SKM-1 treated with dmso at 0.1 percent for 144 hours (cell line): ENCODE data around the gene BARD1.
A peak's percentile ranks its signal among the peaks of the same experiment; 100 is the strongest.
"Not testable (repeated sequence)": the region's sequence is repeated elsewhere in the genome, so short reads cannot be mapped to it uniquely, and the experiment has no call there.

Experiments
- DNase-seq: peaks from one replicate; lab custom pipeline; 2025; ENCODE audit not compliant: unreplicated experiment; lab: John Stamatoyannopoulos, UW

Gene BARD1

DNA sequence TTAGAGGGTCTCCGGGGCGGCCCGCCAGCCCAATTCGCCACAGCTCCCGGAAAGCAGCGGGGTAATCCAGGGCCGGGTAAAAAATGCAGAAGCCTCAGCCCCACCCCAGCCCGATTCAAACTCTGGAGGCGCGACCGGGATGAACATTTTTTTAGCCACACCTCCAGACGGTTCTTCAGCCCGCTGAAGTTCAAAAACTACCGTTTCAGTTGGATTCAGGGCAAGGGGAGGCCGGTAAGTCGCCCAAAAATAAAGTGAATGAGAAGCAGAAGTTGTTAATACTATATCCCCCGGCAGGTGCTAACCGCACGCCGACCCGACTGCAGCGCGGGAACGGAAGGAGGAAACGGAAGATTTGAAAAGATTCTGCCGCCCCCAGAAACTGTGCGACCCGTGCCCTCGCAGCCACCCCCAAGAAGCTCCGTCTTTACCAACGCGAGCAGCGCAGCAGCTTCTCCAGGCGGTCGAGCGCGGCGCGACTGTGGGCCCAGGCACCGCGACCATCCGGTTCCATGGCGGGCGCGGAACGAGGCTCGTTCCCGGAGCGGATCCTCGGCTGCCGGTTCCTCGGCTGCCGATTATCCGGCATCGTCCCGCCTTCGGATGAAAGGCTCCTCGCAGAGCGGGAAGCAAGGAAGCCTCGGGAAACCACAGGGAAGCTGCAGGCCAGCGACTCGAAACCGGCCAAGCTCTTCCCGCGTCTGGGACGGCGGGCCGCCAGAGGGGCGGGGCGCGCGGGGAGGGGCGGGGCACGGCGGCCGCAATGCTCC lies at the start of gene BARD1:
Gene BARD1 (minus strand): TSS at position 703 of the 770 bp plus-strand sequence. CDS start 114 bp downstream, at position 589.
- DNase-seq = peak; percentile 58

DNA sequence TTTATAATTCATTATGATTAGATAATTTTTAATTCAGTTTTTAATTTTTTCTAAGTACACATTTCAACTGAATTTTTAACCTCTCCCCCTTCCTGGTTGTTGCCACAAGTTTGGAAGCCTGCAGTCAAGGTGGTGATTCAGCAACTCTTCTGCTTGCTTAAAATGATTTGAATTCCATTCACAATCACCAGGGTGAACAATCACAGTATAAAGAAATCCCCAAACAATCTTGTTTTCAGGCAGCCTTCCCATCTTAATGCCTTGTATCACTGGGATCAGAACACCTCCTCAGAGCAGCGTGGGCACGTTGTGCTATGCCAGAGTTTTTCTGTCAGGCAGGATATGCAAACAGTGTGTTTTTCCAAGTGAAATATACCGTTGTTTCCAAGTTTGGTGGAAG lies 46.7 kb upstream of the BARD1 start:
- DNase-seq = no peak

DNA sequence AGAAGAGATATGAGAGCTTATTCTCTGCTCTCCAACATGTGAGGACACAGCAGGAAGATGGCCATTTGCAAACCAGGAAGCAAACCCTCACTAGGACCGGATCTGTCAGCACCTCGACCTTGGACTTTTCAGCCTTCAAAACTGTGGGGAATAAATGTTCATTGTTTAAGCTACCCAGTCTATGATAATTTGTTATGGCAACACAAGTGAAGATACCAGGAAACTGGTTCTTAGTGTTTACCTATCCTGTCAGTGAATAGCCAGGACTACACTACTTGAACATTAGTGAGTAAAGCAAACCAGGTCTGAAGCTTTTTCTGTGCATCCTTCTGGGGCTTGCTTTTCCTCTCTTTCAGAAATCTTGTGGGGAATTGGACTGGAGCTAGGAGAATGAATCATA lies 44.4 kb upstream of the BARD1 start:
- DNase-seq = no peak

DNA sequence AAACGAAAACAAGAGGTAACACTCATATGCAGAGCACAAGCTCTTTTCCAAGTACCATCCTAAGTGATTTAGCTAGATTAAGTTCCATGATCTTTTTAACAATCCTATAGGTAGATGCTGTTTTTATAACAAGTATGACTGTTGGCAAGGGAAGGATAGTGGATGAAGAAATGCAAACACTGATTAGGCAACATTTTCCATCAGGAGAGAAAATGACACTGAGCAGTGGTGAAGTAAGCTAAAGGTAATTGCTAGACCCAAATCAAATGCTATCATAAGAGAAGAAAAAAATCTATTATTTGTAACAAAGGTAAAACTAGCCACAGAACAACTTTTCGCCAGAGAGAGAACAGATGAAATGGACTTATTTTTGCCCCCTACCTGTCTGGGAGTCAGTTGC lies 34.3 kb upstream of the BARD1 start:
- no peak for DNase-seq

DNA sequence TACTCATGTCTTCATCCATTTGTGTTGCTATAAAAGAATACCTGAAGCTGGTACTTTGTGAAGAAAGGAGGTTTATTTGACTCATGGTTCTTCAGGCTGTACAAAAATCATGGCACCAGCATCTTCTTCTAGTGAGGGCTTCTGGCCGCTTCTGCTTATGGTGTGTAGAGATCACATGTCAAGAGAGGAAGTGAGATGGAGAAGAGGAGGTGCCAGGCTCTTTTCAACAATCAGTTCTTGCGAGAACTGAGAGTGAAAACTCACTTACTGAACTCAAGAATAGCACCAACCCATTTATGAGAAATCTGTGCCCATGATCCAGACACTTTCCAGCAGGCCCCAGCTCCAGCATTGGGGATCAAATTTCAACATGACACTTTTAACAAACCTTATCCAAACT lies 30.0 kb upstream of the BARD1 start:
- DNase-seq = no peak

DNA sequence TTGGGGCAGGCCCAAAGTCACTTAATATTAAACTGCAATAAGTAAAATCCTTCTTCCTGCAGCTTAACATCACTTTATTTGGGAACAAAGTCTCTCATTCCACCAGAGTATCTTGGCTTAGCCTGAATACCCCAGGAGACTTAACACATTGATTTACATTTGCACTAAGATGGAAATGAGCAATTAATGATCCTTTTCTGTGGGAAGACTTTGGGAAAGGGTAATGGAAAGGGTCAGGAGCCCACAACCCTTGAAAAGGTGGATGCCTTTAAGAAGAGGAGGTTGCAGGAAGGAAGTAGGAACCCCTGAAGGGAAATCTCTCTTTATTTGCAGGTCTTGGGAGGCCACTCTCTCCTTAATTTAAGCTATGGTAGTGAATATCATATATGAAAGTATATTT lies 28.0 kb upstream of the BARD1 start:
- no peak for DNase-seq

DNA sequence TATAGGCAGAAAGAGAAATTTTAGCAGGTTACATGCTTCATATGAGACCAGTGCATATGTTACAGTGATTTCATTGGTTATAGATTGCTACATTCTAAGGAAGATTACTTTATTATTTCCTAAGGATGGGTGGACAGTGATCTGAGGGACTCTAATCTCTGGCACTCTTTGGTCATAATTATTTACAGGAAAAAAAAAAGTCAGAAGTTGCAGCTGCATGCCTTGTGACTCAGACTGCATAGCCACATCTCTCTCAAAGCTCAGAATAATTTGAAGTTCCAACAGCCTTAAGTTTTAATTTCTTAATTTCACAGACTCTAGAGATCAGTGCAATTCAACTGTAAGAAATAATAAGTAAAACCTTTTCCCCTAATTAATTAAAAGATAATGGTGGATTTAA lies 27.1 kb upstream of the BARD1 start:
- no peak for DNase-seq

DNA sequence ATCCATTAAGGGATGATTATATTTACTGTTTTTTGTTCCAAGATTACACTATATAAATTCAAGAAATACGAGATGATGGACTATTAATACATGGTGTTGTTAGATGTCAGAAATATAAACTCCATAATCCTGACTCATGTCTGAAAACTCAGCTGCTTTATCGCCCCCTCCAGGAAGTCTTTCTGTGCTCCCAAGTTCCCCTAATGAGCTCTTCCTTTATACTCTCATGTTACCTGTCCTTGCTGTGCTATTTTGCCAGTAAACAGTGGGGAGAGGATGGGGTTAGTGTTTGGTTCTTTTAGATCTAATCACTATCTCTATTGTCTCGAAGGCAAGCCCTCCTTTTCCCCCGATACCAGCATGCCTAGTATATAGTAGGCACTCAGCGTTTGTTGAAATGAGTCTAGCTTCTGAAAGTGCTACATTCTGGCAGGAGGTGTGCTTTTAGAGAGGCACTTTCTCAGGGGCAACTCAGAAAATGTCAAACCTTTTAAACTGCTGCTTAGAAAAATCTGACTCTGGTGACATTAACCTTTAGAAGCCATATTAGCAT lies 21.4 kb upstream of the BARD1 start:
- DNase-seq = peak; percentile 13

DNA sequence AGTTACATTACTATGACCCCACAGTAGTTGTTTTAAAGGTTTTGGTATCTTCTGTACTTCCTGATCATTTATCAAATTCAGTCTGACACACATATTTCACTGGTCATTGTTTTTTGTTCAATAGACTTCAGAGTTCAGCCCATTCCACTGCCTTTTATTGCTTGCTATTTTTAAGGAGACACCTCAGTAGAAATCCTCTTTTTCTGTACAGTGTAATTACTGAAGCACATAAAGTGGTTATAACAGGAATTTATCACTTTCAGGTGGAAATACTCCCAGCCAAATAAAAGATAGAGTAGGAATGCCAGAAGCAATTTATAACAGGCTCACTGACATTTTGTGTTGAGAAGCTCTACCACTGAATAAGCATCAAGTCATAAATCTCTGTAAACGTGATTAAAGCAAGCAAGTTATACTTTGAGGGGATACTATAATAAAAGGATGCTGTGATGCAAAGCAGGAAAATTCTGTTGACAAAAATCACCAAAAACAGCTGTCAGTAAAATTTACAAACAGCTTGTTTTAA lies 6.6 kb upstream of the BARD1 start:
- DNase-seq = no peak

DNA sequence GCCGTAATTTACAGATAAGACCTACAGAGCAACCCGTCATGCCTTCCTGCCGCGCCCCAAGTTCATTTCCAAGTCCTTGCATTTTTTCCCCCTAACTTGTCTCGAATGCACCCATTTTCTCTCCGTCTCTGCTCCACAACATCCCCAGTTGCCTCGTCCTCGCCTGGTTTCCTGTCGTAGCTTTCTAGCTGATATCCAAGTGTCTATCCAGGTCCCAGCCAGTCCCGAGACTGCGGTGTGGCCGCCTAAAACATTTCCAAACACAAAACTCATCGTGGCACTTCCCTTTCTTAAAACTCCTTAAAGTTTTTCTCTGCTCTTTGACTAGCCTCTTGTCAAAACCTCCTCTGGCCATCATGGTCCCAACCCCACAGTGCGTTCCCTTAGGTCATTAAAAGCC lies 1.2 kb upstream of the BARD1 start:
- no peak for DNase-seq

DNA sequence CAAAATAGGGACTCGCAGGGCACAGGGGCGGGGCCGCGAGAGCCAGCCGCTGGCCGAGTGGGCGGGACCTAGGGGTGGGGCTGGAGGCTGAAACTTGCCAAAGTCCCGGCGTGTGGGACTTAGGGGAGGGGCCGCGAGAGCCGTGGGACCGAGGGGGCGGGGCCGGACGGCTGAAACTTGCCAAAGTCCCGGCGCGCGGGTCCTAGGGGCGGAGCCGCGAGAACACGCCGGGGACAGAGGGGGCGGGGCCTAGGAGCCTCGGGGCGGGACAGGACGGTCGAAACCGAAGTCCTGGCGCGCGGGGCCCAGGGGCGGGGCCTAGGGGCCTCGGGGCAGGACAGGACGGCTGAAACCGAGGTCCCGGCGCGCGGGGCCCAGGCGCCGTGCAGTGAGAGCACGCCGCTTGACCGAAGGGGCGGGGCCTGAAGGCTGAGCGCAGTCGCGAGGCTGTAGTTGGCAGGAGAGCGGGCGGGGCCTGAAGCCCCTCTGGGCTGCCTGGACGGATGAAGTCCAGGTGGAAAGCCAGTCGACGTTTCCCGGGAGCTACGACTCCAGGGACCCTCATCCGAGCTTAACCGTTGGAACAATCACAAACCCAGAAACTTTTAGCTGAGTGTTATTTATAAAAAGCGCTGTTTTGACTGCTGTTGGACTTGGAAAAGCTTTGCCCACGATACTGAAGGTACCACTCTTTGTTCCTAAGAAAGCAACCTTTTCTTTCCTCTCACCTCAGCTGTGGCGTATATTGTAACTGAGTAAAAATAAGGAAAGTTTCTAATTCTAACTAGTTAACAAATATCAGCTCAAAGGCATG lies 475 bp upstream of the BARD1 start:
- peak; percentile 96 for DNase-seq

DNA sequence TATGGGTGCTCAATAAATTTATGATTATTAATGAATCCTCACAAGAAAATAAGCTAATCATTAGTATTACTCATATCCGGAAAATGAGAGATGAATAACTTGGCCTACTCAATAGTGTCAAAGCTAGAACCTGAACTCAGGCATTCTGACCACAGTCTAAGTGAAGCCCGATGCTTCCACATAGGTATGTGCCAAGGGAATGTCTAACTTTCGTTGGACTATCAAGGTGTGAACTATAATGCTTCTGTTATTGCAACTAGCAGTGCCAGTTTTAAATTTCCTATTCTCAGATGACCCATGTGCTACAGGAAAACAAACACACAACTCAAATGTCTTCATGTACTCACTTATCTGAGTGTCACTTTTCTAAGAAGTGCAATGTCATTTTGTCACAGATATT lies 1.8 kb downstream of the BARD1 start:
- DNase-seq = no peak

DNA sequence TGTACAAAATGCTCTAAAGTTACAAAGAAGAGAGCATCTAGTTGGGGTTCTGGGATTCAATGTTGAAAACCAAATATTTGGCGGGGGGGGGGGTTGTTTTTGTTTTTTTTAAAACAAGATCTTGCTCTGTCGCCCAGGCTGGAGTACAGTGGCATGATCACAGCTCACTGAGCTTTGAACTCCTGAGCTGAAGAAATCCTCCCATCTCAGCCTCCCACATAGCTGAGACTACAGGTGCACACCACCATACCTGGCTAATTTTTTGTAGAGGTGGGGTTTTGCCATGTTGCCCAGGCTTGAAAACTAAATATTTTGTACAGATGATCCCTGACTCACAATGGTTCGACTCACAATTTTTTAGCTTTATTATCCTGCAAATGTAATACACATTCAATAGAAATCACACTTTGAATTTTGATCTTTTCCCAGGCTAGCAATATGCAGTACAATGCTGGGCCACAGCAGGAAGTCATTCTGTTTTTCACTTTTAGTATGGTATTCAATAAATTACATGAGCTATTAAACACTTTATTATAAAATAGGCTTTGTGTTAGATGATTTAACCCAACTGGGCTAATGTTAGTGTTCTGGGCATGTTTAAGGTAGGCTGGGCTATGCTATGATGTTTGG lies 7.6 kb downstream of the BARD1 start:
- DNase-seq = no peak

DNA sequence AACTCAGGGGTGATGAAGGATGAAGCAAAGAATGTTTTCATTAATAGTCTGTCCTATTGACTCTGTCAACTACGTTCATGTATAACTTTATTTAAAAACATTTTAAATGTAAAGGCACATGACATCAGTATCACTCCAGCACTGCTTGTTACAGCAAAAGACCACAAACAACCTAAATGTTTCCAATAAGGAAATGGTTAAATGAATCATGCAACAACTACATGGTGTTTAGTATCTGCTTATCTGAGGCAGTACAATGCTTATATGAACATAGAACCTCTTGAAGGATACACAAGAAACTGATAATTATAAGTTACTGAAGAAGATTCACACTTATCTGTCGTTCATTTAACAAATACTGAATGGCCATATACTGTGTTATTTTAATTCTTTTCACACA lies 8.4 kb downstream of the BARD1 start:
- DNase-seq = no peak

DNA sequence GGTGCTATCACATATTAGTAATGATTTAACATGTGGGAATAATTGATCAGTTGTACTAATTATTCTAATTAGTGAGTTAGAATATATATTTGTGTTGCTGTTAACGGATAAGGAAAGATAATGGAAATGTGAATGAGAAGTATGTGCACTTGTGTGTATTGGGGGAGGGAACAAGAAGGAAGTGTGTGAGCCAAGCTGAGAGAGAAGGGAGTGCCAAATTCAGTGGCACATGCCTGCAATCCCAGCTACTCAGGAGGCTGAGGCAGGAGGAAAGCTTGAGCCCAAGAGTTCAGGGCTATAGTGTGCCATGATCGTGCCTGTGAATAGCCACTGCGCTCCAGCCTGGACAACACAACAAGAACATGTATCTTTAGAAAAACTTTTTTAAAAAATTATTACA lies 9.3 kb downstream of the BARD1 start:
- no peak for DNase-seq

DNA sequence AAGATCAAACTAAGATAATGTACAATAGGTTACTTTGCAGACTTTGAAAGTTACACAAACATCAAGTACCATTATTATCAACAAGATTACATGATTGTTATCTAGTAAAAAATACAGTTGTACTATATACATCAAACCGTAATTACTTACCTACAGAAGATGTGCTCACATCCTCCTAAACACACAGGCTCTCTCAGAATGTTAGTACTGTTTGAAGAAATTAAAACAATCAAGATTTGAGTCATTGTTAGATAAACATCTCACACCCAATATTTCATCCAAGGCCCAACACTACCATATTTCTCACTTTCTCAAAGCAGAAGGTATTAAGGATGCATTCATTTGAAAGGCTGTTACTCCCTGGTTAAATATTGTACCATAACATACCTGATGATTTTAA lies 12.6 kb downstream of the BARD1 start:
- no peak for DNase-seq

DNA sequence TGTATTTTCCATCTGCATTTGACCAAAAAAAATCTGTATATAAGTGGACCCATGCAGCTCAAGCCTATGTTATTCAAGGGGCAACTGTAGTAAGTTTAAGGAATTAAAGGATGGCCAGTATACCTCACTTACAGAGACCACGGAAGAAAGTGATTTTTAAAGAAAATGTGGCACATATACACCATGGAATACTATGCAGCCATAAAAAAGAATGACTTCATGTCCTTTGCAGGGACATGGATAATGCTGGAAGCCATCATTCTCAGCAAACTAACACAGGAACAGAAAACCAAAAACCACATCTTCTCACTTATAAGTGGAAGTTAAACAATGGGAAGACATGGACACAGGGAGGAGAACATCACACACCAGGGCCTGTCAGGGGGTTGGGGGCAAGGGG lies 26.3 kb downstream of the BARD1 start:
- DNase-seq = not testable (repeated sequence)

DNA sequence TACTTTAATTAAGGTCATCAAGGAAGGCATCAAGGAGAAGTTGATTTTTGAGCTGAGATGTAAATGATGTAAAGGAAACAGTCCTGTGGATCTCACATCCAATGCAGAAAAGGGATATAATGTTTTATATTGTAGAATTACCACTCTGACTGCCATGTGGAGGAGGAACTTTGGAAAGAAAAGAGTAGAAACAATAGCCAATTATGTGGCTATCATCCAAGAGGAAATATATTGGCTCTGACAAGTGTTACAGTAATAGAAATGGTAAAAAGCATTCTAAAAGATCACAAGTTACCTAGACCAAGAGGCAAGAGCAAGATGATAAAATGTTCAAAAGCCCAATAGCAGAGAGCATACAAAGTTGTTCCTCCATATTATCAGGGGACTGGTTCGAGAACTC lies 26.8 kb downstream of the BARD1 start:
- no peak for DNase-seq

DNA sequence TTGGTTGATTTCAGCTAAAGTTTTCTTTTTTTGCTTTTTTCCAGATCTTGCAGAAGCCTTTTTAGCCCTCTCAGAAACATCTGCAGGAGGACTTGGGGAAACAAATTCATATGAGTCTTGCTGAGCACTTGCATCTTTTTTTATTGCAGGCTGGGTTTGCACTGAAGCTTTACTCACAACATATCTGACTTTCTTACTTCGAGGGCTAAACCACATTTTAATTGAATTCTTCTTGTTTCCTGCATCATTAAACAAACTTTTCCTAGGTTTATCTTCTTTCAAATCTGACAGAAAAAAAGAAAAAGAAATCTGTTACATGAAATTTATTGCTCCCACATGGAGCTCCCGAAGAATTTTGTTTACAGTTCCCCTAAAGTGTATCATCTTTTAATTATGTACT lies 28.3 kb downstream of the BARD1 start:
- no peak for DNase-seq

DNA sequence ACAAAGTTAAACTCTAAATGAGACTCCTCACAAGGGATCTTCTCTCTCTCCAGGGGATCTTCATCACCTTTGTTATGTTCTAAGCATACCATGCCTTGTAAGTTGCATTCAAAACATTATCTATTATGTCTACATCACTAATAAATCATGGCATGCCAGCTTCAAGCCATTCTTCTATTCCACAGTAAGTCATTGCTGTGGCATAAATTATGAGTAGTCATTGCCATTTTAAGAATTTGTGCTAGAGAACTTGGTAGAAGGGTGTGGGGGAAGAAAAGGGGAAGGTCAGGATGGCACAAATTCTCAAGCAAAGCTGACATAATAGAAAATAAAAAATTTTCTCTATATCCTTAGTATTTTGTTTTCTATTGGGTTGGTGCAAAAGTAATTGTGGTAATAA lies 33.5 kb downstream of the BARD1 start:
- DNase-seq = no peak

DNA sequence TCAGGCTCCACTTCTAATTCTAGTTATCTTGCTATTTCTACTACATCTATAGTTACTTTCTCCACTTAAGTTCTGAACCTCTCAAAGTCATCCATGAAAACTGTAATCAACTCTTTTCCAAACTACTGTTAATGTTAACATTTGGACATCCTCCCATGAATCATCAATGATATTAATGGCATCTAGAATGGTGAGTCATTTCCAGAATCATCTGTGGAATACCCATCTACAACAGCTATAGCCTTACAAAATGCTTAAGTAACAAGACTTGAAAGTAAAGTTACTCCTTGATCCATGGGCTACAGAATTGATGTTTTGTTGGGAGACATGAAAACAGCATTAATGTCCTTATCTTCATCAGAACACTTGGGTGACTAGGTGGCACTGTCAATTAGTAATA lies 35.4 kb downstream of the BARD1 start:
- no peak for DNase-seq
